Activated T-helper 1 cell treated with anti-CD3 and anti-CD28 coated beads, Interleukin-12 subunit alpha, Interleukin-12 subunit beta, Interleukin-2, Interleukin-4 antibody, amounts not matched to agents 30 ng/mL and 10 ng/mL and 1 ng/mL, durations not matched to agents 14 hours and 24 hours and 36 hours (primary cell): ENCODE measurements around the gene ABCE1. TPM values are rescaled to one million over a fixed set of nuclear protein-coding genes. Genes with fewer than 3 reads are reported as not detected.
"Not testable (repeated sequence)": the region's sequence is repeated elsewhere in the genome, so short reads cannot be mapped to it uniquely, and the experiment has no call there.

Experiments
- DNase-seq: peaks from one replicate; pipeline ENCODE4 v3.0.0; 2021; ENCODE audit warnings: low spot score
- H3K27ac Mint-ChIP-seq: one replicate; pipeline ENCODE4 v1.8.0; 2021; ENCODE audit warnings: mild to moderate bottlenecking, mixed read lengths
- H3K27me3 Mint-ChIP-seq: one replicate; pipeline ENCODE4 v1.8.0; 2022; ENCODE audit warnings: mild to moderate bottlenecking, moderate library complexity, mixed read lengths; ENCODE audit not compliant: insufficient read depth
- H3K36me3 Mint-ChIP-seq: one replicate; pipeline ENCODE4 v1.8.0; 2021; ENCODE audit warnings: low read depth, mixed read lengths
- H3K4me1 Mint-ChIP-seq: one replicate; pipeline ENCODE4 v1.8.0; 2021; ENCODE audit warnings: low read depth, mixed read lengths
- H3K4me3 Mint-ChIP-seq: one replicate; pipeline ENCODE4 v1.8.0; 2021; ENCODE audit warnings: mild to moderate bottlenecking, moderate library complexity, mixed read lengths
- H3K9me3 Mint-ChIP-seq: one replicate; pipeline ENCODE4 v1.8.0; 2021; ENCODE audit warnings: mixed read lengths
- intact Hi-C: fragments of 100-400 bp; cut with micrococcal nuclease; formaldehyde crosslinking; loops from one replicate; pipeline ENCODE4 v1.15.1; 2024
- total RNA-seq: library from RNA; stranded (reverse); gene quantifications from 2 replicates; pipeline ENCODE4 v1.2.3, GENCODE V29; 2022

The ABCE1 gene
- total RNA-seq, 1 donor from 2014 or later = 155 TPM

GRCh38 chr4:145125396-145125795 lies 27.3 kb downstream of the ABCE1 start:
- intact Hi-C loops = loop anchor here (2.0 kb wide), 1 partner anchor 17 kb away; no protein-coding TSS in a partner anchor
- no peak for DNase-seq
- peak overlapping the region; percentile 91 for H3K27ac Mint-ChIP-seq
- no peaks in the 10 kb centered on the region for H3K9me3 Mint-ChIP-seq
- H3K36me3 Mint-ChIP-seq = peaks cover 56% of the 10 kb centered on the region
- peak overlapping the region; percentile 49 for H3K4me3 Mint-ChIP-seq
- H3K27me3 Mint-ChIP-seq = no peaks in the 10 kb centered on the region
- peaks cover 45% of the 10 kb centered on the region for H3K4me1 Mint-ChIP-seq

GRCh38 chr4:145130130-145130529 lies 32.0 kb downstream of the ABCE1 start:
- H3K4me1 Mint-ChIP-seq = peaks cover 87% of the 10 kb centered on the region
- no peaks in the 10 kb centered on the region for H3K27me3 Mint-ChIP-seq
- peaks cover 71% of the 10 kb centered on the region for H3K36me3 Mint-ChIP-seq
- no peak for DNase-seq
- H3K9me3 Mint-ChIP-seq = no peaks in the 10 kb centered on the region
- intact Hi-C loops = loop anchor here (2.0 kb wide), 1 partner anchor 25 kb away; no protein-coding TSS in a partner anchor
- peak overlapping the region; percentile 4 for H3K4me3 Mint-ChIP-seq
- peak overlapping the region; percentile 78 for H3K27ac Mint-ChIP-seq

GRCh38 chr4:145130788-145131399 lies 32.8 kb downstream of the ABCE1 start:
- H3K27ac Mint-ChIP-seq = peak overlapping the region; percentile 78
- H3K36me3 Mint-ChIP-seq = peaks cover 72% of the 10 kb centered on the region
- H3K4me3 Mint-ChIP-seq = peak overlapping the region; percentile 45
- no peaks in the 10 kb centered on the region for H3K9me3 Mint-ChIP-seq
- no peaks in the 10 kb centered on the region for H3K27me3 Mint-ChIP-seq
- H3K4me1 Mint-ChIP-seq = peaks cover 88% of the 10 kb centered on the region
- DNase-seq = peak; percentile 11
- intact Hi-C loops = loop anchor here (2.0 kb wide), 1 partner anchor 24 kb away; no protein-coding TSS in a partner anchor

GRCh38 chr4:145131848-145132247 lies 33.7 kb downstream of the ABCE1 start:
- no peak for DNase-seq
- intact Hi-C loops = loop anchor here (1.0 to 2.0 kb wide), 2 partner anchors 23 to 34 kb away; partner anchors contain the start of genes ABCE1 and ANAPC10
- H3K27ac Mint-ChIP-seq = no peak overlapping the region
- no peaks in the 10 kb centered on the region for H3K27me3 Mint-ChIP-seq
- H3K36me3 Mint-ChIP-seq = peaks cover 64% of the 10 kb centered on the region
- no peak overlapping the region for H3K4me3 Mint-ChIP-seq
- H3K4me1 Mint-ChIP-seq = peaks cover 89% of the 10 kb centered on the region
- H3K9me3 Mint-ChIP-seq = no peaks in the 10 kb centered on the region

- H3K27me3 Mint-ChIP-seq = no peaks in the 10 kb centered on the region
- H3K27ac Mint-ChIP-seq = peak overlapping the region; percentile 52
- peak overlapping the region; percentile 63 for H3K4me3 Mint-ChIP-seq
- intact Hi-C loops = loop anchor here (1.0 kb wide), 1 partner anchor 34 kb away; the partner anchor contains the start of genes ABCE1 and ANAPC10
- no peak for DNase-seq
- H3K4me1 Mint-ChIP-seq = peaks cover 88% of the 10 kb centered on the region
- peaks cover 66% of the 10 kb centered on the region for H3K36me3 Mint-ChIP-seq
- no peaks in the 10 kb centered on the region for H3K9me3 Mint-ChIP-seq
These were observed 34.5 kb downstream of the ABCE1 start for GRCh38 chr4:145132511-145133098.

DNA sequence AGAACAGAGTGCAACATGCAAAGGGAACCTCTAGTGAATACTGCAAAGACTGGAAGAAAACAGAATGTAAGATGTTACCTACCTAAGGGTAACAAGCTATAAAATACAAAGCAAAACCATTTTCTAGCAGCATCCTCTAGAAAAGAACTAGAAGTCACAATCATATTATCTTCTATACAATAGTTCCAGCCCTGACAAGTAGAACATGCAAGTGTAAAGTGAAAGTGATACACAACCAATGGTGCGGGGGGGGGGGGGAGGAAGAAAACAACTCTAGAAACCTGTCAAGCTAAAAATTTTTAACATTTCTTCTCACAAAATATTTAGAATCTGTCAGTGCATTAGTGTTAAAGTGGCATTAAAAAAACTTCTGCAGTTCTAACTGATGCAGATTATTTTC lies 38.1 kb downstream of the ABCE1 start:
- DNase-seq, intact Hi-C loops, H3K27me3 Mint-ChIP-seq, H3K9me3 Mint-ChIP-seq: not testable (repeated sequence)
- Mint-ChIP-seq H3K27ac (peak overlapping the region; percentile 58), H3K4me3 (peak overlapping the region; percentile 57), H3K36me3 (peaks cover 67% of the 10 kb centered on the region), H3K4me1 (peaks cover 70% of the 10 kb centered on the region)

- H3K27ac Mint-ChIP-seq = no peak overlapping the region
- no peaks in the 10 kb centered on the region for H3K9me3 Mint-ChIP-seq
- intact Hi-C loops = no loop called here
- no peaks in the 10 kb centered on the region for H3K27me3 Mint-ChIP-seq
- peaks cover 10% of the 10 kb centered on the region for H3K4me1 Mint-ChIP-seq
- H3K36me3 Mint-ChIP-seq = peaks cover 61% of the 10 kb centered on the region
- no peak overlapping the region for H3K4me3 Mint-ChIP-seq
- DNase-seq = no peak
These were observed 50.9 kb downstream of the ABCE1 start for GRCh38 chr4:145148980-145149379.

DNA sequence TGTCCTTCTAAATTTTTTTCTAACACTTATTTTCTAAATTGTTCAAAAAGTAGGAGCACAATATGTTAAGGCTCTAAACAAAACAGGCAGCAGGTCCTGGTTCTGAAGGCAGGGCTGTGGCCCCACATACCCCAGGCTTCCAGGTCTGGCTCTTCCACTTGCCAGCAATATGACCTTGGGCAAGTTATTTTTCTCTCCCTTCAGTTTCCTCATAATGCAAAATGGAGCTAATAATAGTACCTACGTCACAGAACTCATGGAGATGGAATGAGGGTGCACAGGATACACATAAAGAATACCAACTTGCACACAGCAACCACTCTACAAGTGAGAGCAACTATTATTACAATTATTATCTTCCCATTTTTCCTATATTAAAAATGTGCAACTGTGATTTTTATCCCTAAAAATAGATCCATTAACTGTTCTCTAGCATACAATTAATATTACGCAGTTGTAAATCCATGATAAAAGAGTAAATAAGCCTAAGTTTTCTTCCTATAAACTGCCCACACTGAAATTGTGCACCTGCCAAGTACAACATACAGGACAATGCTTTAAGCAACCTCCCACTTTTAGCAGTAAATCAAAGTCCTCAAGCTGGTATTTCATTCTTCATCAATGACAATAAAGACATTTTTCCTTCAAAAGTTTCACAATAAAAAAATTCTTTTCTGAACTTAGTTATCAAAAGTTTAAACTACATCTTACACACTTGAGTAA lies 55.2 kb downstream of the ABCE1 start:
- Mint-ChIP-seq H3K27ac (peak overlapping the region; percentile 18), H3K4me1 (peaks cover 18% of the 10 kb centered on the region), H3K36me3 (peaks cover 56% of the 10 kb centered on the region), H3K9me3 (no peaks in the 10 kb centered on the region), H3K27me3 (no peaks in the 10 kb centered on the region), H3K4me3 (no peak overlapping the region)
- DNase-seq = no peak
- intact Hi-C loops = loop anchor here (10.0 kb wide), 1 partner anchor 401 kb away; no protein-coding TSS in a partner anchor

- Mint-ChIP-seq H3K4me1 (peaks cover 18% of the 10 kb centered on the region), H3K27me3 (no peaks in the 10 kb centered on the region), H3K9me3 (no peaks in the 10 kb centered on the region), H3K4me3 (no peak overlapping the region), H3K27ac (peak overlapping the region; percentile 10), H3K36me3 (peaks cover 58% of the 10 kb centered on the region)
- DNase-seq = no peak
- intact Hi-C loops = loop anchor here (2.0 to 10.0 kb wide), 2 partner anchors 23 to 401 kb away; no protein-coding TSS in a partner anchor
These were observed 55.8 kb downstream of the ABCE1 start for GRCh38 chr4:145153904-145154298.

- H3K27ac Mint-ChIP-seq = no peak overlapping the region
- H3K4me1 Mint-ChIP-seq = peaks cover 18% of the 10 kb centered on the region
- intact Hi-C loops = loop anchor here (2.0 to 10.0 kb wide), 2 partner anchors 24 to 400 kb away; no protein-coding TSS in a partner anchor
- H3K27me3 Mint-ChIP-seq = no peaks in the 10 kb centered on the region
- H3K4me3 Mint-ChIP-seq = no peak overlapping the region
- peaks cover 56% of the 10 kb centered on the region for H3K36me3 Mint-ChIP-seq
- no peaks in the 10 kb centered on the region for H3K9me3 Mint-ChIP-seq
- no peak for DNase-seq
These were observed 56.5 kb downstream of the ABCE1 start for GRCh38 chr4:145154573-145154972.

GRCh38 chr4:145155268-145155870 lies 57.3 kb downstream of the ABCE1 start:
- no peak overlapping the region for H3K4me3 Mint-ChIP-seq
- no peak overlapping the region for H3K27ac Mint-ChIP-seq
- intact Hi-C loops = loop anchor here (2.0 to 10.0 kb wide), 2 partner anchors 25 to 399 kb away; no protein-coding TSS in a partner anchor
- H3K36me3 Mint-ChIP-seq = peaks cover 50% of the 10 kb centered on the region
- no peaks in the 10 kb centered on the region for H3K27me3 Mint-ChIP-seq
- H3K4me1 Mint-ChIP-seq = peaks cover 18% of the 10 kb centered on the region
- DNase-seq = no peak
- H3K9me3 Mint-ChIP-seq = no peaks in the 10 kb centered on the region

DNA sequence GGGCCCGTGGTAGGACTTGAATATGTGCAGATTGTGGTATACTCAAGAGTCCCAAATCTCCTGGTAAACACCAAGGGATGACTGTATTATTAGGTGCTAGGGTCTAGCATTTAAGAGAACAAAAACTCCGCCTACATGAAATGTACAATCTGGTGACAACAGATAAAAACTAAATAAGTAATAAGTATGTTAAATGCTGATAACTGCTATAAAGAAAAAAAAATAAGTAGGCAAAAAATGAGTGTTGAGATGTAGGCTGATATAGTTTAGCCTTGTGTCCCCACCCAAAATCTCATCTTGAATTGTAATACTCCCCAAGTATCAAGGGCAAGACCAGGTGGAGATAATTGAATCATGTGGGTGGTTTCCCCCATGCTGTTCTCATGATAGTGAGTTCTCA lies 58.9 kb downstream of the ABCE1 start:
- Mint-ChIP-seq H3K36me3 (peaks cover 54% of the 10 kb centered on the region), H3K9me3 (no peaks in the 10 kb centered on the region), H3K27me3 (no peaks in the 10 kb centered on the region), H3K4me1 (peaks cover 29% of the 10 kb centered on the region), H3K4me3 (no peak overlapping the region), H3K27ac (no peak overlapping the region)
- DNase-seq = no peak
- intact Hi-C loops = loop anchor here (10.0 kb wide), 1 partner anchor 398 kb away; no protein-coding TSS in a partner anchor
